Aorta (tissue), 5 donors: ENCODE measurements around the gene MED22. TPM values are rescaled to one million over a fixed set of nuclear protein-coding genes. Genes with fewer than 3 reads are reported as not detected.
"Not testable (repeated sequence)": the region's sequence is repeated elsewhere in the genome, so short reads cannot be mapped to it uniquely, and the experiment has no call there.

Source experiments
- ATAC-seq: fragments of 200-7000 bp; cut with Tn5 transposase; one replicate; pipeline ENCODE4 v1.9.1; 2022; ENCODE audit warnings: moderate library complexity; ENCODE audit not compliant: low FRiP score
- DNase-seq, 2 donors: peaks; one replicate each; pipeline ENCODE4 v3.0.0-alpha.2; 2020
- H3K27ac ChIP-seq, 2 donors: one replicate each; pipeline ENCODE4 v1.5.1; 2013; ENCODE audit warnings: low read length in 2 of 2, mild to moderate bottlenecking in 2 of 2, moderate library complexity in 2 of 2, control low read depth in 1 of 2, inconsistent platforms in 1 of 2, low read depth in 1 of 2
- H3K27me3 ChIP-seq, 2 donors: one replicate each; pipeline ENCODE4 v1.6.1; 2013; ENCODE audit warnings: control low read depth in 1 of 2, low read length in 1 of 2, mild to moderate bottlenecking in 1 of 2, moderate library complexity in 1 of 2; ENCODE audit not compliant: insufficient read depth in 2 of 2, control insufficient read depth in 1 of 2
- H3K36me3 ChIP-seq, 2 donors: one replicate each; pipeline ENCODE4 v1.6.1; 2013; ENCODE audit warnings: control low read depth in 1 of 2, low read length in 1 of 2, mild to moderate bottlenecking in 1 of 2; ENCODE audit not compliant: insufficient read depth in 2 of 2, control insufficient read depth in 1 of 2
- H3K4me1 ChIP-seq, 2 donors: one replicate each; pipeline ENCODE4 v1.6.1; 2013; ENCODE audit warnings: low read length in 2 of 2, control low read depth in 1 of 2, mild to moderate bottlenecking in 1 of 2, moderate library complexity in 1 of 2; ENCODE audit not compliant: insufficient read depth in 2 of 2, control insufficient read depth in 1 of 2
- H3K4me3 ChIP-seq, 2 donors: one replicate each; pipeline ENCODE4 v1.5.1; 2013; ENCODE audit warnings: low read length in 2 of 2, control low read depth in 1 of 2, mild to moderate bottlenecking in 1 of 2
- H3K9me3 ChIP-seq: one replicate; pipeline ENCODE4 v1.6.1; 2013; ENCODE audit warnings: mild to moderate bottlenecking, low read length; ENCODE audit not compliant: control insufficient read depth
- WGBS, 2 donors: extraction: QIAGEN DNeasy Blood & Tissue Kit; methylation state at CpG; one replicate each; pipeline ENCODE4 v1.1.7; 2013; 5-methylcytosine and 5-hydroxymethylcytosine counted together
- intact Hi-C, 2 donors: fragments of 100-400 bp; cut with DNase I; formaldehyde crosslinking; loops; one replicate each; pipeline versions ENCODE4 v1.14.2 to v1.15.0; 2022
- polyA plus RNA-seq, 2 donors: library from polyadenylated mRNA; stranded (reverse); fragments of 200-250 nt; gene quantifications; one replicate each; pipeline ENCODE4 v1.2.3, GENCODE V29; 2013
- total RNA-seq, 2 donors: library from RNA; stranded (reverse); fragmentation: NEBNext Ultra II Directional; extraction: Animal tissue kit (Norgen Biotek cat#: 25700); gene quantifications; one replicate each; pipeline ENCODE4 v1.2.1, GENCODE V29; 2021
- donor health status: healthy with polysubstance abuse.
- donor health status: Bipolar disorder and iron deficiency.
- donor health status: DM: no; HTN: no; CAD: no.
- donor health status: DM: no; HTN: no; CAD: no.
- donor health status: DM: yes; HTN: yes; CAD: no.

The MED22 gene
- total and polyA plus RNA-seq, 4 donors = 10.8 to 37.0 (median 24.4) TPM

DNA sequence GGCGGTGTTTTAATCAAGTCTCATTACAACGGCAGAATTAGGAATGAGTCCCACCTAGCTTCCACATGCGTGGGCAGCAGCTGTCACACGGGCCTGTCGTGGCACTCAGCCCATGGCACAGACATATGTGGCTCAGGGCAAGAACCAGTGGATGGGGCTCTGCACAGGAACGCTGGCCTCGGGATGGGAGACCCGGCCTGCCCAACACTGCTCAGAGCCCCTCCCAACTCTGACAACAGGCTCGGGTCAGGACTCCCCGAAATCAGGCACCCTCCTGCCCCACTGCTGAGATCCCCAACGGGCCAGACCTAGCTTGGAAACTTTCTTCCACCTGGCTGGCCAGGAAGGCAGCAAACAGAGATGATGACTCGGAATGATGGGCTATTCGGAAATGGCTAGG lies 7.0 kb downstream of the MED22 start:
- Histone ChIP-seq H3K9me3 (no peaks in the 10 kb centered on the region), H3K36me3 (no peaks in the 10 kb centered on the region), H3K4me3 (no peak overlapping the region), H3K27me3 (no peaks in the 10 kb centered on the region), H3K27ac (no peak overlapping the region), H3K4me1 (no peaks in the 10 kb centered on the region)
- DNase-seq (no peak), ATAC-seq (no peak)
- WGBS, 2 donors = 79 to 83% methylated on average over 13 of the region's 13 CpGs
- intact Hi-C loops = loop anchor here in 1 of 2 donors (10.0 kb wide), 1 partner anchor 674 kb away; no protein-coding TSS in a partner anchor

DNA sequence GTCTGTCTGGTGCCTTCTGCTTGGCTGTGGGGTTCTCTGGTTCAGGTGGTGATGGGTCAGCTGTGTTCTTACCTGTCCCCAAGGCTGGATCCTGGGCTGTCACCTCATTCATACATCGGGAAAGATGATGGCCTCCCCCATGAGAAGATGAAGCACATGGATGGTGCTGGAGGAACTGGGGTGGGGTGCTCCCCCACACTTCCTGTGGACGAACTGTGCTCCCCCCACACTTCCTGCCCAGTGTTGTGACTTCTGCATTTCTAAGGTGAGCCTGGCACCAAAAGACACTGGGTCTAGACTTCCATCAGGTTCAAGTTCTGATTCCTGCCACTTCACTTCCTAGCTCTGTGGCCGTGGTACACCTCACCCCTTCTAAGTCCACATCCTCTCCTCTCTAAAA lies 7.7 kb downstream of the MED22 start:
- Histone ChIP-seq H3K4me1 (no peaks in the 10 kb centered on the region), H3K36me3 (no peaks in the 10 kb centered on the region), H3K27me3 (no peaks in the 10 kb centered on the region), H3K4me3 (no peak overlapping the region), H3K27ac (no peak overlapping the region), H3K9me3 (no peaks in the 10 kb centered on the region)
- WGBS, 2 donors = 82 to 86% methylated on average over 3 of the region's 3 CpGs
- no peak for ATAC-seq
- DNase-seq = peak in 1 of 2 donors; percentile 20
- intact Hi-C loops = loop anchor here in 1 of 2 donors (10.0 kb wide), 1 partner anchor 675 kb away; no protein-coding TSS in a partner anchor

DNA sequence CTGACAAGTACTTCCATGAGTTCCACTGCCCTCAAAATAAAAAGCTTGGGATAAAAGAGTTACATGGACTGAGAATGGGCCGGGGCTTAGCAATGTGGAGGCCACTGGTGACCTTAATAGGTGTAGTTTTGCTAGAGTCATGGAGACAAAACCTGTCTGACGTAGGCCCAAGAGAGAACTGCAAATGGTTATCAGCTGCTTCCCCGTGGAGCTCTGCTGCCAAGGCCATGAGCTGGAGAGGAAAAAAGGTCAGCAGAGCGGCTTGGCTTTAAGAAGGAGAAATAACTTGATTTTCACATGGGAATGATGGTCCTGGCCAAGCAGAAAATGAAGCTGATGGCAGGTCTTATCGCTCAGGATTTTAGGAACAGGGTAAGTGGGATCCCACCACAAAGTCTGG lies 8.3 kb downstream of the MED22 start:
- no peak overlapping the region for H3K4me3 ChIP-seq
- intact Hi-C loops = loop anchor here in 1 of 2 donors (5.0 to 10.0 kb wide), 2 partner anchors 38 to 675 kb away; partner anchors contain the start of genes STKLD1 and SURF4

DNA sequence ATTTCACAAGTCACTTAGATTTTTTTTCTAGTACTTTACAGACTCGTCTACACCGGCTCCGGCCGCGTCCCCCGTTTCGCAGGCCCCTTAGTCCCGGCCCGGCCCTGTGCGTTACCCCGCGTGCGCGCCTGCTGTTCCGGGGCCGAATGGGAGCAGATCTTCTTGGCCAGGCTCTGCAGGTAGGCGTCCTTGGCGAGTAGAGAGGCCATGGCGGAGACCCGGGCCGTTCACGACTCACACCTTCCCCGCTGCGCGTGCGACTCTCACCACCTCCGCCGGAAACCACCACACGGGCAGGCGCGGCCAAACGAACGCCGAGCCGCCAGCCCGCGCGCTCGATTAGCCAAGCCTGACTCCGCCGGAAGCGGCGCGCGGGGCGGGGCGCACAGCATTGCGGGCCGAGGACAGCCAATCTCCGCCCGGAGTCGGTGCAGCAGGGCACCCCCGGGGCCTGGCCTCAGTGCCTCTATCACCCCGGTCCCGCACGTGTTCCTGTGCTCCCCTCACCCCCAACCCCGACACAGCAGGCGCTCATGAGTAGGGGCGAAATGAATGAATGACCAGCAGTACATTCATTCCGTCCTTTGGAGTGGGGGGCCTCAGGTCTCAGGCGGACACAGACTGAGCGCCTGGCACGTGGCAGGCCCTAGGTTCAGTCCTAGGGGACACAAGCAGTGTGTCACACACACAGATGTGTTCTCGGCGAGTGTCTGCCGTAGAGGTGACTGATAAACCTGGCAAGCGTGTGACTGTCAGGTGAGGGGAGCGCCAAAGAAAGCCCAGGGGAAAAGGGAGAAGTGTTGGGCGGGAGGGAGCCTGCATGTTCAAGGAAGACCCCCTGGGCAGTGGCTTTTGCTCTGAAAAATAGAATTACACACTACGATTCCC lies 11.8 kb downstream of the MED22 start, which contains the start of gene SURF6:
Gene SURF6, minus strand, starts transcription at position 265 of the 888 bp plus-strand sequence. Its CDS starts 56 bp downstream, at position 209.
- DNase-seq (peak; percentile 94 to 98), ATAC-seq (peak; percentile 93)
- no peaks in the 10 kb centered on the region for H3K9me3 ChIP-seq
- no peaks in the 10 kb centered on the region for H3K27me3 ChIP-seq
- H3K36me3 ChIP-seq = peaks cover 0 to 5% of the 10 kb centered on the region in 2 donors
- WGBS, 2 donors = 1 to 3% methylated on average over 65 to 70 of the region's 70 CpGs
- intact Hi-C loops = loop anchor here in 1 of 2 donors (5.0 kb wide), 1 partner anchor 41 kb away; the partner anchor contains the start of genes STKLD1 and SURF4
- peak within 1 kb of the TSS; percentile 51 to 72 for H3K4me3 ChIP-seq
- H3K27ac ChIP-seq = peak within 1 kb of the TSS in 1 of 2 donors; percentile 31
- no peaks in the 10 kb centered on the region for H3K4me1 ChIP-seq

More for the DNA sequence above, 8.3 kb downstream of the MED22 start:
- H3K27me3 ChIP-seq = no peaks in the 10 kb centered on the region
- H3K36me3 ChIP-seq = no peaks in the 10 kb centered on the region
- ATAC-seq = no peak
- 76 to 78% methylated on average over 5 of the region's 5 CpGs for WGBS, 2 donors
- no peak for DNase-seq
- no peak overlapping the region for H3K27ac ChIP-seq
- no peaks in the 10 kb centered on the region for H3K4me1 ChIP-seq
- H3K9me3 ChIP-seq = no peaks in the 10 kb centered on the region

DNA sequence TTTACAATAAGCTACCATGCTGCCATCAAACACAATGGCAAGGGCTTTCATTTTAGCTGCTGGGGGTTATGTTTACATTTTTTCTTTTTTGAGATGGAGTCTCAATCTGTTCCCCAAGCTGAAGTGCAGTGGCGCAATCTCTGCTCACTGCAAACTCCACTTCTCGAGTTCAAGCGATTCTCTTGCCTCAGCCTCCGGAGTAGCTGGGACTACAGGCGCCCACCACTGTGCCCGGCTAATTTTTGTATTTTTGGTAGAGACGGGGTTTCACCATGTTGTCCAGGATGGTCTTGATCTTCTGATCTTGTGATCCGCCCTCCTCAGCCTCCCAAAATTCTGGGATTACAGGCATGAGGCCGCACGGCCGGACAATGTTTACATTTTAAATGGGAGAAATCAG lies 13.0 kb downstream of the MED22 start:
- not testable (repeated sequence) for H3K4me1 ChIP-seq, H3K36me3 ChIP-seq, H3K27ac ChIP-seq, H3K27me3 ChIP-seq, ATAC-seq, H3K9me3 ChIP-seq
- peak overlapping the region in 1 of 2 donors; percentile 72 for H3K4me3 ChIP-seq
- WGBS, 2 donors = 83% methylated on average over 11 of the region's 11 CpGs
- intact Hi-C loops = loop anchor here in 1 of 2 donors (5.0 kb wide), 1 partner anchor 42 kb away; the partner anchor contains the start of genes STKLD1 and SURF4
- DNase-seq = peak; percentile 17 to 26

DNA sequence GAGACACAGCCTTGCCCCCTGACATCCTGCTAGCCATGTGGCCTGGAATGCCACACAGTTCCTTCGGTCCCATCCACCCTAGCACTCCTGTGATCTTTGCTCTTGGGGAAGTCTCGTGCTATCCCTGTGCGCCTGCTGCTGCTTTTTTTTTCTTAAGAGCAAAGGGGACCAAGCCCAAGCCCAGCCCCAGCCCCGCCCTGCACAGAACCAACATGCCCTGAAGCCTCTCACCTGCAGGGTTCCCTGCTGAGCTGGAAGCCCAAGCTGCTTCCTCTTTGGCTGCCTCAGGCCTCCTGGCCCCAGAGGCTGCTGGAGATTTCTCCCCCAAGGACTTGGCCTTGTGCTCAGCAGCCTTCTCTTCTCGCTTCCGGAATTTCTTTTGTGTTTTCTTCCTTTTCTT lies 13.8 kb downstream of the MED22 start:
- no peak overlapping the region for H3K4me3 ChIP-seq
- no peak overlapping the region for H3K27ac ChIP-seq
- no peaks in the 10 kb centered on the region for H3K9me3 ChIP-seq
- intact Hi-C loops = no loop called here
- 91 to 92% methylated on average over 6 of the region's 6 CpGs for WGBS, 2 donors
- no peaks in the 10 kb centered on the region for H3K27me3 ChIP-seq
- peaks cover 0 to 6% of the 10 kb centered on the region in 2 donors for H3K36me3 ChIP-seq
- DNase-seq = peak; percentile 34 to 38
- H3K4me1 ChIP-seq = no peaks in the 10 kb centered on the region
- no peak for ATAC-seq

DNA sequence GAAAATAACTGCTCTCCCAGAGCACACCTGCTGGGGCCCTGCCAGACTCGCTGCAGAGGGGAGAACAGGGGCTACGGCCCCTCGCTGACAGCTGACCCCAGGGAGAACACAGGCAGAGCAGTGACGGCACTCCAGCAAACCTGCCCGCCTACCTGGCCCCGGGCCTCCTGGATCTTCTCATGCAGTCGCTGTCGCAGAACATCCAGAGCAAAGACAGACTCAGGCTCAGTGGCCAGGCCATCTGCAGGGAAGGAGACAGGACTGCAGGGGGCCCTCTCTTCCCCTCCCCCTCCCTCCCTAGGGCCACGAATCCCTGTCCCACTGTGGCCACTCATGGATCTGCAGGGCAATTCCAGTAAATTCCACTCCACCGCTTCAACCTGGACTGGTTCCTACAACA lies 14.4 kb downstream of the MED22 start:
- H3K27ac ChIP-seq = no peak overlapping the region
- peaks cover 0 to 6% of the 10 kb centered on the region in 2 donors for H3K36me3 ChIP-seq
- 90 to 94% methylated on average over 10 of the region's 10 CpGs for WGBS, 2 donors
- H3K4me1 ChIP-seq = no peaks in the 10 kb centered on the region
- no peaks in the 10 kb centered on the region for H3K9me3 ChIP-seq
- intact Hi-C loops = no loop called here
- peak; percentile 30 to 43 for DNase-seq
- H3K27me3 ChIP-seq = no peaks in the 10 kb centered on the region
- H3K4me3 ChIP-seq = no peak overlapping the region
- ATAC-seq = no peak

DNA sequence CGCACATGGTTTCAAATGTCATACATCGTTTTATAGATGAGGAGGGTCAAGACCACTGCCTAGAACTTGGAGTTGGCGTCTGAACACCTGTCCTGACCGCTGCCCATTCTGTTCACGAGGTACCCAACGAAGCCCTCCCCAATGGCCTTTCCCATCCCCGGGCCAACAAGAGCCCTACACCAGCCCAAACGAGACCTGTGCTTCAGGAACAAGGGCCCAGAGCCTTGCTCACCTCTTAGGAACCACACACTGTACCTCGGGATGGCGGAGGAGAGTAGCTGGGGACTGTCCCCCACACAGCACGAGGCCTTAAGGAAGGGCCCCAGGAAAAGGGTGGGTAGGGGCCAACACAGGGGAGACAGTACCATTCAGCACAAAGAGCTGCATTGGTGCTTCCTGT lies 14.9 kb downstream of the MED22 start:
- Histone ChIP-seq H3K27ac (no peak overlapping the region), H3K9me3 (no peaks in the 10 kb centered on the region), H3K4me1 (no peaks in the 10 kb centered on the region), H3K36me3 (peaks cover 0 to 6% of the 10 kb centered on the region in 2 donors), H3K27me3 (no peaks in the 10 kb centered on the region), H3K4me3 (no peak overlapping the region)
- DNase-seq (peak; percentile 22 to 45), ATAC-seq (no peak)
- 92 to 94% methylated on average over 11 of the region's 11 CpGs for WGBS, 2 donors
- intact Hi-C loops = no loop called here
